Stimulated activated CD4-positive, alpha-beta T cell treated with anti-CD3 and anti-CD28 coated beads, Interleukin-1b, Interleukin-23, amount 100 ng/mL, for 24 hours (primary cell): ENCODE data around the gene C10orf143.
"Not testable (repeated sequence)": the region's sequence is repeated elsewhere in the genome, so short reads cannot be mapped to it uniquely, and the experiment has no call there.

ENCODE experiments used
- DNase-seq, 4 experiments: peaks; one replicate each; pipeline ENCODE4 v3.0.0-alpha.2; 2020; ENCODE audit warnings: low read depth in 4 of 4, low spot score in 1 of 4

C10orf143 gene

DNA sequence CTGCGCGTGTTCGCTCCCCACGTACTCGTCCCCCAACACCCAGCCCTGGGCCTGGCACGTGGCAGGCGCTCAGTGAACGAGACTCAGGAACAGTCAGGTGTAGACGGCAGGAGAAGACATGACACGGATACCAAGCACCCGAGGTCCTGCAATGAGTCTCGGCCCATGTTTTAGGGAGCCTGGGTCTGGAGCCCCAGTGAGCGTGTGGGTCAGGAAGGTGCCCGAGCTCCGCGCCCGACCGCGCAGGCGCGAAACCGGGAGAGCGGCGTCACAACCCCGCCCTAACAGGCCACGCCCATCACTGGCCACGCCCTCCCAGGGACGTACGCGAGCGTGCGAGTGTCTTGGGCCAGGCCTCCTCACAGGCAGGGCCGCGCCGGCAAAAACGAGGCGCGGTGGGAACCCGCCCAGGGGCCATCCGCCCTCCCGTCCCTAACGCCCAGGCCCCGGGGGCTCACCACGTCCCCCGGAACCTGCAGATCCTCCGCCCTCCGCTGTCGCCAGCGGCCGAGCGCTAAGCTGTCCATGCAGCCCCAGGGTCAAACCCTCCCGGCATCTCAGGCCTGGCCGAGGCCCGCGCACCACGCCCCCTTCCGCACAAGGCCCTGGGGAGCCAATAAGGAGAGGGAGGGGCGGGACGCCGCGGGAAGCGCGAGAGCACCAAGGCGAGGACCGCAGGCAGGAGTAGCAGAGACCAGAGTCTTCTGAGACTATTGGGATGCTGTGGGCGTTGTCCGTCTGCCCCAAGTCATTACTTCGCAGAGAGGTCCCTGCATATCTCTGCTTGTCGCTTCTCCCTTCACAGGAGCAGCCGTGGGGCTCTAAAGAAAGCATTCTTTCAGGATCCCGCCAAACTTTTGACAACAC lies at the start of gene C10orf143:
TSS of gene C10orf143 (minus strand) at position 585 of the 867 bp plus-strand sequence. CDS start at position 527, 58 bp downstream.
- DNase-seq: peak; percentile 93 to 99 (median 98)

DNA sequence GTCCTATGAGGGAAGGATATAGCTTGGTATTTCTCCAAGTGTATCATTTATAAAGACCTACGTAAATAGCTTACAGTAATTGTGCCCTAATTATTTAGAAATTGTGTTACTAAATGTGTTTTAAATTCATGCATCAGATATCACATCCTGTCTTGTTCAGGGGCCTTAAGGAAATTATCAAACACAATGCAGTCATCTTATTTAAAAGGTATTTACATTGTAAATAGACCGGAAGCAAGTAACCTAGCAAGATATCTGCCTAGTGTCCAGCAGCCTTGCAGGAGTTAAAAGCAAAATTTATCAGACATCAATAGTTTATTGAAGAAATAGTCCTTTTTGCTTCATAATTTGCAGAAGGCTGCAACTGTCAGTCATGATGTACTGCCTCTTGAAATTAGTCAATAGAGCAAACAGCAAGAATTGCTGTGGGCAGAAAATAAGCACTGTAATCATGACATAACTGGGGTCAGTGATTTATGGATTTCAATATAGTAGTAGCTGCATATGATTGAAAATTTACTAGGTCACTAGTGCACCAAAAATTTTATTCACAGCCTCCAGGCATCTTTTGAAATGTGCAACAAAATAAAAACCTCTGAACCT lies 48.7 kb upstream of the C10orf143 start:
- no peak for DNase-seq

DNA sequence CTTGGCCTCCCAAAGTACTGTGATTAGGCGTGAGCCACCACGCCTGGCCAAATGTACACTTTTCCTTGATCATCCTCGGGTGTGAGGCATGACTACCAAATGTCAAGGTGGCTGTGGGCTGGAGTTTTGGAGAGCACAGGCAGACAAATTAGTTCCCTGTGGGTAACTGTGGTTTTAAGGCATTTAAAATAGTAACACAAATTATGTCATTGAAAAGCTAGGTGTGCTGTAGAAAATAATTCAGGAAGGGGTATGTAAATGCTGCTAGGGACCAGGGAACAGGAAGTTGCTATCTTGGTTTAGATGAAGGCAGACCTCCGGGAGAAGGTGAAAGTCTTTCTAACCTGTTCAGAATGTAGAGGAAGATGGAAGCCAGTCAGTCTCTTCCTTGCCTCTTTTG lies 35.4 kb upstream of the C10orf143 start:
- no peak for DNase-seq

DNA sequence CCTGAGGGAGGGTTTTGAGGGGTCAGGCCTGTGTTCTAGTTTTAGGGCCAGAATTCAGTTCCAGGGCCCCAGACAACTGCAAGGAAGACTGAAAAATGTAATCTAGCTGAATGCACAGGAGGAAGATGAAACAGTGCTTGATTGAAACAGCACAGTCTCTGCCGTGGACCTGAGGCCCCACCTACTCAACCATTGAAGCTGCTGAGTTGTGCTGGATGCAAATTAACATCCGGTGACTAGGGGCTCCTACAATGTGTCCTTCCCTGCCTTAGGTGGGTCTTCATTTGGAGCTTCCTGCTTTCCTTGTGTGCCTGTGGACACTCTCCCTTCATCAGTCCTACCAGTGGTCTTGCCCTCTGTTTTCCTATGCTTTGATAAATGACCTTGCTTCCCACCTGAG lies 31.2 kb upstream of the C10orf143 start:
- DNase-seq: no peak

DNA sequence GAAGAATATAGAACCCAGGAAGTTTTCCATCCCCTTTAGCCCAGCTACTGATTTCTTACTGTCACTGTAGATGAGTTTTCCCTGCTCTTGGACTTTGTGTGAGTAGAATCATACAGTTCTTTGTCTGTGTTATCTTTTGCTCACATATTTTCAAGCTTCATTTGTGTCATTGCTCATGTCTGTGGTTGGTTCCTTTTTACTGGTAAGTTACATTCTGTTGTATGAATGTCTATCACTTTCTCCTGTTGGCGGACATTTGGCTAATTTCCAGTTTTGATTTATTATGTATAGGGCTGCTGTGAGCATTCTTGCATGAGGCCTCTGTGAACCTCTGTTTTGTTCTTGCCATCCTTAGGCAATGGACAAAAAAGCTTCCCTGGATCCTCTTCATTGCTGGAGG lies 30.8 kb upstream of the C10orf143 start:
- DNase-seq: no peak

DNA sequence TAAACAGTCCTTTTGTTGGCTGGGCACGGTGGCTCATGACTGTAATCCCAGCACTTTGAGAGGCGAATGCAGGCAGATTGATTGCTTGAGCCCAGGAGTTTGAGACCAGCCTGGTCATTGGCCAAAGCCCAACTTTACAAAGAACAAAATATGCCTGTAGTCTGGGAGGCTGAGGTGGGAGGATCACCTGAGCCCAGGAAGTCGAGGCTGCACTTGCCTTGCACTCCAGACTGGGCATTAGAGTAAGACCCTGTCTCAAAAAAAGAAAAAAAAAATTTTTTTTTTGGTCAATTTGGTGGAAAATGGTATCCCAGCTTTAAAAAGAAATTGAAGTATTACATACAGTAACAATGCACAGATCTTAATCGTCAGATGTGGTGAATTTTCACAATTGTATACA lies 30.4 kb upstream of the C10orf143 start:
- DNase-seq: no peak

DNA sequence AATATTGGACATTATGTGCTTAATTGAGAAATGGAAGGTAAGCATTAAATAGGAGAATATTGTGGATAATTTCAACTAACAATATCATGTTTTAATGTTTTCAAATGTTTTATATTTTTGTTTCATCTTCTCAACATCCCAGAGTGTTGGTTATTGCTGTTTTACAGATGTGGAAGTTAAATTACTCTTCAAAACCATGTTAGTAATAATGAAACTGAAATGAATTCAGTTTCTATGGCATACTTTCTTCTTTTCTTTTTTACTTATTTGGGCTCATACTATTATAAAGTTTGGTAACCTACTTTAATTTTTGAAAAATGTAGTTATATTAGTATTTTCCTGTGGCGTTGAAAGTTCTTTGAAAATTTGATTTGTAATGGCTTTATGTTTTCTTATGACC lies 29.8 kb upstream of the C10orf143 start:
- no peak for DNase-seq

DNA sequence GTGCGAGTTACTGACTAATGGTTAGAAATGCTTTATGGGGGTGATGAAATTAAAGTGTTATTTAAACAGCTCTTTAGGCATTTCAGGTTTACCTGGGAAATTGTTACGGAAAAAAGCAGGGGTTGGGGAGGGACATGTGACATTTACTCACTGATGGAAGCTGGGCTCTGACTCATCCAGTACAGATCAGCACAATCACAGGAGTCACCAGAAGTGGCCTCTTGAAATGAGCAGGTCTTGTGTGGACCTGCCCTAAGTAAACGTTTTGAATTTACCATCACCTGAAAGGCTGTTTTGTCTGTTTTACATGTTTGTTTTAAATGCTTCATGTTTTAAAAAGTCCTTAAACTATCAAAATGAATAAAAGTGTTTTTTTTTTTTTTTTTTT lies 27.8 kb upstream of the C10orf143 start:
- no peak for DNase-seq

DNA sequence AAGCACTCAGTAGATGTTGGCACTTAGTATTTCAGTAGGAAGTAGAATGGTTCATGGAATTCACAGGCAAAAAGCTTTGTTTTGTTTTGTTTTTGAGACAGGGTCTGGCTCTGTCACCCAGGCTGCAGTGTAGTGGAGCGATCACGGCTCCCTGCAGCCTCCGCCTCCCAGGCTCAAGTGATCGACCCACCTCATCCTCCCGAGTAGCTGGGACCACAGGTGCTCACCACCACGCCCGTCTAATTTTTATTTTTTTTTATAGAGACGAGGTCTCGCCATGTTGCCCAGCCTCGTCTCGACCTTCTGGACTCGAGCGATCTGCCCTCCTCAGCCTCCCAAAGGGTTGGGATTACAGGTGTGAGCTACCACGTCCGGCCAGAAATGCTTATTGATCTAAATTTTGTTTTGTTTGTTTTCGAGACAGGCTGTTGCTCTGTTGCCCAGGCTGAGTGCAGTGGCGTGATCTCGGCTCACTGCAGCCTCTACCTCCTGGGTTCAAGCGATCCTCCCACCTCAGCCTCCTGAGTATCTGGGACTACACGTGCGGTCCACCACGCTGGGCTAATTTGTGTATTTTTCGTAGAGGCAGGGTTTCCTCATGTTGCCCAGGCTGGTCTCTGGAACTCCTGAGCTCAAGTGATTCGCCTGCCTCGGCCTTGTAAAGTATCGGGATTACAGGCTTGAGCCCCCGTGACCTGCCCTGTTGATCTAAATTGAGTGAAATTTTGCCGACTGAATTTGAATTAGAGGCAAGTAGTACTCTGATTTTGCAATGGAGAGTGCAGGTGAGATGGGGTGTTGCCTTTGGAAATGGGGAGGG lies 27.2 kb upstream of the C10orf143 start:
- DNase-seq: no peak

DNA sequence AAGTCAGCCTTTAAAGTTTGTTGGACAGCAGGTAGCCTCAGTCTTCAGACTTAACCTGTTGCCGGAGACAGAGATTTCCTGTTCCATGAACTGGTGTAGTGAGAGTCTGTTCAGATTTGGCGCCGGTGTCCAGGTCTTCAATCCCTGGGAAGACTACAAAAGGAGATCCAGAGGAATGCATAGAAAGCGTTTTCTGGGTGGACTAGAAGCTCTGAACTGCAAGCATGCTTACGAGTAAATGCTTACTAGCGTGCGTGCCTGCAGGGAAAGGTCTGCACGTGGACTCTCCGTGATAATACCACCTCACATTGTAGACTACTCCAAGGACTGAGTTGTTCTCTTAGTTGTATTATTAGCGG lies 26.4 kb upstream of the C10orf143 start:
- no peak for DNase-seq

DNA sequence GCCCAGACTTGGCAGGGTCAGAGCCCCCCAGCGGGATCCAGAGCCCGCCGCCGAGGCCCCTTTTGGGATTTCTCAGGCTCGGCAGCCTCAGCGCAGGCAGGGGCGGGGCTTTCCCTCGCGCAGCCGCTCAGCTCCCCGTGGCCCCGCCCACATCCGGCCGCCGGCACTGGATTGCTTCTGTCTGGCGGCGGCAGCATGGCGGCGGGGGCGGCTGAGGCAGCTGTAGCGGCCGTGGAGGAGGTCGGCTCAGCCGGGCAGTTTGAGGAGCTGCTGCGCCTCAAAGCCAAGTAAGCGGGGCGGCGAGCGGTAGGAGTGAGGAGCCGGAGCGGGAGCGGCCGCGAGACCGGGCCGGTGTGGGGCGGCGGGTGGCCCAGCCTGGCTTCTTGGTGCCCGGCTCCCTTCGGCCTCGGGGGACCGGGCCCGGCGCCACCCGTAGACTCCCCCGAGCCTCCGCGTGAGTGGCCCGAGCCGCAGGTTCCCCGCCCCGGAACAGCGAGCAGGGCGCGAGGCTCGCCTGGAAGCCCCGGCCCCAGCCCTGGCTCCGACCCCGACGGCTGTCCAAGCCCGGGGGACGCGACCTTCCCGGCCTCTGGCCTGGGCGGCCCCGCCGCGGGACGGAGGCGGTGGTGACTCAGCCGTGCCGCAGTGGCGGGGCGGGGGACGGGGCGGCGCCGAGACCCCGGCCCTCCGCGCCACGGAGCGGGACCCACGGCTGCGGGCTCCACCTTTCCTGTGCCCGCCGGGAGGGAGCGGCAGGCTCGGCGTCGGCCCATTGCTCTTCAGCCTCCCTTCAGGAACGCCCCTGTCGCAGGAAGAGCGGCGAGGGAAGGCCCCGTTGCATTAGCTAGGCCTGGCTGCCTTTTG lies 25.8 kb upstream of the C10orf143 start, which contains the start of gene GLRX3:
TSS of gene GLRX3 (plus strand) at position 166 of the 864 bp plus-strand sequence. CDS start at position 196, 30 bp downstream.
- peak; percentile 71 to 89 (median 88) for DNase-seq

DNA sequence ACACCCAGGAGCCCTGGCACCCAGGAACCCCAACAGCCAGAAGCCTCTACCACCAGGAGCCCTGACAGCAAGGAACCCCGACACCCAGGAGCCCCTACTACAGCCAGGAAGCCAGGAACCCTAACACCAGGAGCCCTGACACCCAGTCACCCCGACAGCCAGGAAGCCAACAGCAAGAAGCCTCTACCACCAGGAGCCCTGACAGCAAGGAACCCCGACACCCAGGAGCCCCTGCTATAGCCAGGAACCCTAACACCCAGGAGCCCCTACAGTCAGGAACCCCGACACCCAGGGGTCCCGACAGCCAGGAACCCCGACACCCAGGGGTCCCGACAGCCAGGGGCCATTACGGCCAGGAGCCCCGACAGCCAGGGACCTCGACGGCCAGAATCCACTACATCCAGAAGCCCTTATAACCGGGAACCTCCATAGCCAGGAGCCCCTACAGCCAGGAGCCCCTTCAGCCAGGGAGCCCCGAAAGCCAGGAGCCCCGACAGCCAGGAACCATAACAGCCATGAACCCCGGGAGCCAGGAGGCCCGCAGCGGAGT lies 25.1 kb upstream of the C10orf143 start:
- no peak for DNase-seq

DNA sequence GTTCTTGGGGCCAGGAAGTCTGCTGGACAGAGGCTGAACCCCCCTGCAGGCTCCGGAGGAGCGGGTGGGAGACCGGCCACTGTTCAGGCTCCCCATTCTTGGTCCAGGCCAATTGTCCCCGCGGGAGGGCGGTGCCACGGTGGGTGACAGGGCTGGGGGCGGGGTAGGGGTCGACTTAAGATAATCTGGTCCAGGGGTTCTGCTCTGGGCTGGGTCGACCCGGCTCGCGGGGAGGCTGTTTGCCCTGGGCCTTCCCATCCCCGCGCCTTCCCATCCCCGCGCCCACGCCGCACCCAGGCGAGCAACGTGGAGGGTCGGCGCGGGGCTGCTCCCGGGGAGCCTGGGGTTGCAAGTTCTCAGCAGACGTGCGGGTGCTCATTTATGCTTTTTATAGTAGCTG lies 18.3 kb upstream of the C10orf143 start:
- no peak for DNase-seq

DNA sequence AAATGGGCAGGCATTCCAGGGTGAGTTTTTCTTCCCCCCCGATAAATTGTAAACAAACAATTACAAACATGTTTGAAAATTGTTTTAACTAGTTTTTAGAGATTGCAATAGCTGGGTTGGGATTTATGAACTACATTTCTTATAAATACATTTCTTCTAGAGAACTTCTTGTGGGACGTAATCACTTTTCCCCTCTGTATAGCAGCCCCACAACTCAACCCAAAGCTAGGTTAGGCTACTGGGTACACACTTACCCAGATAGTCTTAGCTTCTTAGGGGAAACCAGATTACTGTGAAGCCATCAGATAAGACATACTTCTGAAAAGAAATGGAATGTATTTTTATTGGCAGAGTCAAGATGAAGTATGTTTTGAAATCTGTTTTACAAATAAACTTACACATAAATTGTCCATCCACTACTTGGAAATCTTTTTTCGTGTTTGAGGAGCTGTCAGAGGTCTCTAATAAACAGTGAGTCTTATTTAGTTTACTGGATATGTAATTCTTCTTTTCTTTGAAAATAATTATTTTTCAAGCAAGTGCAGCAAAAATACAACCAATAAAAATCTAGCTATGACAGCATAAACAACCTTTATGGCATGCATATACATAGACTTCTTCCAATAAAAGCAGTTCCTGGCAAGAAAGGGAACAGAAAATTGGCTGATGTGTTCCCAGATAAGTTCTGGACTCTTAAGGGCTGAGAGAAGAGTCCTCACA lies 17.6 kb upstream of the C10orf143 start:
- no peak for DNase-seq

DNA sequence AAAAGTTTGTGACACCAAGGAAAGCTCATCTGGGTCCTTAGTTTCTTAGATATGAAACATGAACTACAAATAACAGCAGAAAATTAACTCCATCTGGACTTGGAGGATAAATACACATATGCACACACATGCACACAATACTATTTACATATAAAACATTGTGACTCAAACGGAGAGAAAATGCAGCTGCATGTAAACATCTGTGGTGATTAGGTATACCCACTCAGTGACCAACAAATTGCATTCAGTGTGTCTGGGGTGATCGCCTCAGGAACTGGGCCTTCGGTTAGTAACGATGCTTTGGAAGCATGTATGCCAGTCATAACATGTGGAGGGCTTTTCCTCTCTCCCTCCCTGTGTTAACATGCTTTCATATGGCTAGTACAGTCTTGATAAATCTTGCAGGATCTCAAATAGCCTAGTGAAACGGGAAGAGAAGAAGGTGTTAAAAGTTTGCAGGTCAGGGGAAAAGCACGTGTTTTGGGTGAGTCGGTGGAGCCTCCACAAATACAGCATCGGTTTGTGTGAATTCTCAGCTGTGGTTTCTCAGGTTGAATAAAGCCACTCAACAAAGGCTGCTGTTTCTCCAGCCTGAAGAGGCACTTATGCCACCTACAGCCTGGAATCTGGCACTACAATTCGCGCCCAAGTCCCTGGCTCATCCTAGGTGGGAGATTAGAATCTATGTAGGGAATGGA lies 16.9 kb upstream of the C10orf143 start:
- peak in 2 of 4 experiments; percentile 26 to 33 for DNase-seq

DNA sequence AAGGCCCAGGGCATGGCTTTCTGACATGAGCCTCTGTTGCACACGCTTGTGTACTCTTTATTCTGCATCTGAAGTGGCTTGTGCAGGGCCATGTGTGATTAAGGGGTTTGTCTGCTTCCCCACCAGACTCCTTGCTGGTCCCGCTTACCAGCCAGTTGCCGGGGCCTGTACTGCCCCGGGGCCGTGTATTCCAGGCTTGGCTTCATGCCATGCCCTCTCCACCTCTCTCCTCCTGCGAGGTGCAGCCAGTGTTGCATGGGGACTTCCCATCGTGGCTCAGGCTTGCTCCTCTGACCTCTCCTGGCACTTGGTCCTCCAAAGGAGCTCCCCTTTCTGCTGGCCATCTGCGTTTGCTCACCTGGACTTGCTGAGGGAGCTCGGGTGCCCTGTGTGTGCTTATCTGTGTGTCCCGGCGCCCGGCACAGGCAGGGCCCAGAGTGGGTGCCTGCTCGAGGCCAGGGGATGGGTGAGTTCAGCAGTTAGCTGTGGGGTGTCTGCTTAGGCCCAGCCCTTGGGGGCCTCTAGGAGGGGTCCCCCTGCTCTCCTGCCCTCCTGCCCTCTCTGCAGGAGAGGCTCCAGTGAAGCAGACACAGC lies 11.0 kb upstream of the C10orf143 start:
- no peak for DNase-seq

DNA sequence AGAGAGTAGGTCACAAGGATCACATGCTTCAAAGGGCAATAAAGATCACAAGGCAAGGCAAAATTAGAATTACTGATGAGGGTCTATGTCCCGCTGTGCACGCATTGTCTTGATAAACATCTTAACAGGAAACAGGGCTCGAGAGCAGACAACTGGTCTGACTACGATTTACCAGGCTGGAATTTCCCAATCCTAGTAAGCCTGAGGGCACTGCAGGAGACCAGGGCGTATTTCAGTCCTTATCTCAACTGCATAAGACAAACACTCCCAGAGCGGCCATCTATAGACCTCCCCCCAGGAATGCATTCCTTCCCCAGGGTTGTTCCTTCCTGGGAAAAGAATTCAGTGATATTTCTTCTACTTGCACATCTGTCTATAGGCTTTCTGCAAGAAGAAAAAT lies 6.9 kb upstream of the C10orf143 start:
- not testable (repeated sequence) for DNase-seq

DNA sequence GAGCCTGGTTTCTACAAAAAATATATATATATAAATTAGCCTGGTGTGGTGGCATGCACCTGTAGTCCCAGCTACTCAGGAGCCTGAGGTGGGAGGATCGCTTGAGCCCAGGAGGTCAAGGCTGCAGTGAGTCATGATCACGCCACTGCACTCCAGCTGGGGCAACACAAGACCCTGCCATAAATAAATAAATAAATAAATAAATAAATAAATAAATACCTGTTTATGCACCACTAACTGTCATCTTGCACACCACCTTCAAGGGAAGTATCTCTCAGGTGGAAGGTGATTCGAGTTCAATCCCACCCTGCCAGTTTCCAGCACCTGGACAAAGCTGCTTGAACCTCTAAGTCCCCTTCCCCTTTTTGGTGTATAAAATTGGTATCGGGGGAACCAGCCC lies 6.3 kb upstream of the C10orf143 start:
- not testable (repeated sequence) for DNase-seq

DNA sequence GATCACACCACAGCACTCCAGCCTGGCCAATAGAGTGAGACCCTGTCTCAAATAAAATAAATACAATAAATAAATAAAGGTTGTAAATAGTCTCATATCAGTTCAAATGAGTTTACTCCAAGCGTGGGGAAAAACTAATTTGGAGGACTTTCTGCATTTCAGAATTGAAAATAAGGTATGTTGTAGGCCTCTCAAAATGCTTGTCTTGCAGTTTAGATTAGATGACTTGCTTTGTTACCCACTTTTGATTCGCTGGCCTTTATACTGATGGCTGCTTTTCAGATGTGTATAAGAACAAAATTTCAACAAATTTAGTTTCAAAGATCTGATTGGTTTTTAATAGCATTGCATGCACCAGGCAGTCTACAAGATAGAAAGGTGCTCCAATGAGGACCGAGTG lies 2.2 kb upstream of the C10orf143 start:
- DNase-seq: no peak
